Activated naive CD4-positive, alpha-beta T cell treated with Interleukin-2 at 50 U/mL for 16 hours (primary cell): Measurements from ENCODE around the gene HIBADH.

Source experiments
- DNase-seq: peaks from one replicate; pipeline ENCODE4 v3.0.0-alpha.2; 2020

Gene HIBADH

GRCh38 chr7:27634671-27635493 lies 27.8 kb downstream of the HIBADH start:
- DNase-seq = no peak

GRCh38 chr7:27633062-27633461 lies 29.6 kb downstream of the HIBADH start:
- no peak for DNase-seq

GRCh38 chr7:27631391-27631790 lies 31.3 kb downstream of the HIBADH start:
- no peak for DNase-seq

GRCh38 chr7:27627146-27627545 lies 35.5 kb downstream of the HIBADH start:
- DNase-seq = no peak

GRCh38 chr7:27619492-27619891 lies 43.2 kb downstream of the HIBADH start:
- DNase-seq = no peak

GRCh38 chr7:27617651-27618381 lies 44.9 kb downstream of the HIBADH start:
- DNase-seq = no peak

- DNase-seq = no peak
Observed at GRCh38 chr7:27616914-27617548, 45.7 kb downstream of the HIBADH start.

GRCh38 chr7:27616186-27616491 lies 46.5 kb downstream of the HIBADH start:
- DNase-seq = no peak

GRCh38 chr7:27615420-27616185 lies 47.1 kb downstream of the HIBADH start:
- no peak for DNase-seq

GRCh38 chr7:27614095-27614494 lies 48.6 kb downstream of the HIBADH start:
- DNase-seq = no peak

- no peak for DNase-seq
Observed at GRCh38 chr7:27611059-27611458, 51.6 kb downstream of the HIBADH start.

- no peak for DNase-seq
Observed at GRCh38 chr7:27608776-27609495, 53.7 kb downstream of the HIBADH start.

GRCh38 chr7:27607210-27607606 lies 55.5 kb downstream of the HIBADH start:
- DNase-seq = no peak

GRCh38 chr7:27606270-27607209 lies 56.1 kb downstream of the HIBADH start:
- no peak for DNase-seq

- no peak for DNase-seq
Observed at GRCh38 chr7:27605689-27606269, 56.9 kb downstream of the HIBADH start.

- no peak for DNase-seq
Observed at GRCh38 chr7:27605283-27605682, 57.4 kb downstream of the HIBADH start.

- no peak for DNase-seq
Observed at GRCh38 chr7:27603813-27604212, 58.9 kb downstream of the HIBADH start.

GRCh38 chr7:27602766-27603165 lies 59.9 kb downstream of the HIBADH start:
- DNase-seq = no peak

- DNase-seq = no peak
Observed at GRCh38 chr7:27601217-27601616, 61.5 kb downstream of the HIBADH start.

- DNase-seq = no peak
Observed at GRCh38 chr7:27600247-27600646, 62.4 kb downstream of the HIBADH start.

- DNase-seq = no peak
Observed at GRCh38 chr7:27595009-27595408, 67.7 kb downstream of the HIBADH start.
